Transverse colon (tissue), 4 donors: ENCODE measurements around the gene ECPAS.

Experiments
- EP300 ChIP-seq: sonication (generic); formaldehyde crosslinking; IDR thresholded peaks from one replicate; pipeline ENCODE4 v1.6.1; 2017; ENCODE audit warnings: antibody characterized with exemption, low read depth
- POLR2A ChIP-seq: fragments of 450-650 bp; IDR thresholded peaks from one replicate; pipeline ENCODE4 v1.6.1; 2016; ENCODE audit warnings: antibody characterized with exemption, mild to moderate bottlenecking, moderate library complexity
- POLR2AphosphoS5 ChIP-seq, 3 donors: sonication (generic); formaldehyde crosslinking; IDR thresholded peaks; one replicate each; pipeline ENCODE4 v1.6.1; 2016; ENCODE audit warnings: antibody characterized with exemption in 3 of 3
- TF ChIP-seq, protein P1 (sequence below), 5 experiments: fragments of 200-600 bp in 3 of 5; fragments of 450-650 bp in 2 of 5; sonication (generic) in 3 of 5; IDR thresholded peaks; 1 replicate in 2 of 5; 2 replicates in 3 of 5; pipeline ENCODE4 v1.5.1; 2016 to 2017; ENCODE audit warnings: antibody characterized with exemption in 5 of 5, inconsistent platforms in 3 of 5, mild to moderate bottlenecking in 2 of 5, moderate library complexity in 1 of 5

DNA sequence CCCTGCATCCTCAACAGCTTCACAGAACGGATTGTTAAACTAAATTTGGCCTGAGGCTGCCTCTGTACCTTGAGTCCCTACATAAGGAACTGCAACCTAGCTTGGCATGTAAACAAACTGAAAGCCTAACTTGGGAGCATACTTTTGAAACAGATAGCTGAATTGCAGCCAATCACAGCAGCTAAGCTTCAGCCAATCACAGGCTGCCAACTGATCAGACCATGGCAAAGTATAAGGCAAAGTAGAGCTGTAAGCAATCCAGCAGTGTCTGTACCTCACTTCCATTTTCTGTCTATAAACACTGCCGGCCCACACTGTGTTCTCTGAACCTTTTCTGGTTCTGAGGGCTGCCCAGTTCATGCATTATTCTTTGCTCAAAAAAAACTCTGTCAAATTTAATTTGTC, 31.9 kb upstream of the ECPAS start:
- TF ChIP-seq, protein P1, sequence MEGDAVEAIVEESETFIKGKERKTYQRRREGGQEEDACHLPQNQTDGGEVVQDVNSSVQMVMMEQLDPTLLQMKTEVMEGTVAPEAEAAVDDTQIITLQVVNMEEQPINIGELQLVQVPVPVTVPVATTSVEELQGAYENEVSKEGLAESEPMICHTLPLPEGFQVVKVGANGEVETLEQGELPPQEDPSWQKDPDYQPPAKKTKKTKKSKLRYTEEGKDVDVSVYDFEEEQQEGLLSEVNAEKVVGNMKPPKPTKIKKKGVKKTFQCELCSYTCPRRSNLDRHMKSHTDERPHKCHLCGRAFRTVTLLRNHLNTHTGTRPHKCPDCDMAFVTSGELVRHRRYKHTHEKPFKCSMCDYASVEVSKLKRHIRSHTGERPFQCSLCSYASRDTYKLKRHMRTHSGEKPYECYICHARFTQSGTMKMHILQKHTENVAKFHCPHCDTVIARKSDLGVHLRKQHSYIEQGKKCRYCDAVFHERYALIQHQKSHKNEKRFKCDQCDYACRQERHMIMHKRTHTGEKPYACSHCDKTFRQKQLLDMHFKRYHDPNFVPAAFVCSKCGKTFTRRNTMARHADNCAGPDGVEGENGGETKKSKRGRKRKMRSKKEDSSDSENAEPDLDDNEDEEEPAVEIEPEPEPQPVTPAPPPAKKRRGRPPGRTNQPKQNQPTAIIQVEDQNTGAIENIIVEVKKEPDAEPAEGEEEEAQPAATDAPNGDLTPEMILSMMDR (IDR thresholded peaks at IDR 0.05): no peak
- TF ChIP-seq EP300: no peak
- no peak for TF ChIP-seq POLR2A
- no peak for TF ChIP-seq POLR2AphosphoS5 (IDR thresholded peaks at IDR 0.05)
